T47D (cell line): ENCODE measurements around the gene SMYD3.
A peak's percentile ranks its signal among the peaks of the same experiment; 100 is the strongest.

Experiments used
- DNase-seq, 2 experiments: peaks; one replicate each; pipeline versions ENCODE4 v3.0.0 to v3.0.0-alpha.2; 2011 to 2012; ENCODE audit warnings: low read depth in 1 of 2, low spot score in 1 of 2
- JUND ChIP-seq: IDR thresholded peaks from 2 replicates; pipeline ENCODE4 v1.6.1; 2012; ENCODE audit warnings: low read depth
- in situ Hi-C: cut with HindIII; loops from 2 replicates; pipeline ENCODE4 v1.10.0; 2016; ENCODE audit warnings: low sequenced_read_pairs, low pct_unique_long_range_greater_than_20kb

The SMYD3 gene

GRCh38 chr1:246069581-246069980, 437.5 kb downstream of the SMYD3 start:
- no peak for DNase-seq
- in situ Hi-C loops = no loop called here

DNA sequence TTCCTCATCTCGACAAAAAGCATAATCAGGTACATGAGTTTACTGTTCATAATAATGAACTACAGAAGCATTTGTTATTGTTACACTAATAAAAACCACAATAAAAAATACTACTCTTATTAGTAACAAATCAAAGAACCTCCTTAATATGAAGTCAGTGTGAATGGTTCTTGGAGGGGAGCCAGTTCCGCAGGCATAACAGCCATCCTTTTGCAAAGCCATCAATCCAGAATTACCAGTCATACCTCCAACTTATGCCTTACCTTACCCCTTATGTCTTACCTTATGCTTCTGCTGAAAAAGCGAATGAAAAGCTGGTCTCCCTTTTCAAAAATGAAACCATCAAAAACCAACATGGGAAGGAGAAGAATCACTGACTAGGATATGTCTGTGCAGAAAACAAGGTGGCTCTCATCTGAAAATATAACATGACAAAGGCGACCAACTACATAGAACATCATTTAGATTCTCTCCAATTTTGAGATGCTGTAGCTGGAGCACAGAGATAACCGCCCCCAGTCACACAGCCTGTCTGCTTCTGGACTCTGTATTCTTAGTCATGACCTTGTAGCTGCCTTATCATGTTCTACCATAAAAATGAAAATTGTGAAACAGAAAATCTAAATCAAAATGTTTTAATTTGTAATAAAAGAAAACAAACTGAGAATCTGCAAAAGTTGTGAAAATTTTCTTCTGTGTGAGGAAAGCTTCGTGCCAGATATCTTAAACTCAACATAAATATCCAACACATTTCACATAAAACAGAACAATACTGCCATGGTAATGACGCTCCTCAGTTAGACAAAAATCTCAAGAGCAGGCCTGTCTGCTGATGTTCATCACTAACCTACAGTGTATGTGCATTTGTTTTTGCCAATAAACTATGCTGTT, 438.2 kb downstream of the SMYD3 start:
- in situ Hi-C loops = no loop called here
- TF ChIP-seq JUND = no peak
- DNase-seq = peak in 1 of 2 experiments; percentile 60

More at GRCh38 chr1:246069581-246069980, 437.5 kb downstream of the SMYD3 start:
- no peak for TF ChIP-seq JUND

DNA sequence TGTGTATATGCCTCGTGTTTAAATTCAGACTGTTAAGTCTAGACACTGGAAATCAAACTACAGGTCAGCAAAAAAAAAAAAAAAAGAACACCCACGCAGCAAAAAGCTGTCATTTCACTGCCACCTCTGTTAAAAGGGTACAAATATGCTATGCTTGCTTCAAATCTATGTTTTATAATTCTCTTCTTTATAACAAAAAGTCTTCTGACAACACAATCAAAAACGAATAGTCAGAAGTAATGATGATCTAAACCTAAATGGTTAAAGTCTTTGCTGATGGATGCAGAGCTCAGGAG, 438.9 kb downstream of the SMYD3 start:
- in situ Hi-C loops = no loop called here
- DNase-seq = no peak
- no peak for TF ChIP-seq JUND

- TF ChIP-seq JUND = no peak
- in situ Hi-C loops = no loop called here
- DNase-seq = no peak
Observed at GRCh38 chr1:246067432-246068216, 439.5 kb downstream of the SMYD3 start.

GRCh38 chr1:246066573-246066972, 440.5 kb downstream of the SMYD3 start:
- DNase-seq = no peak
- in situ Hi-C loops = no loop called here
- no peak for TF ChIP-seq JUND

DNA sequence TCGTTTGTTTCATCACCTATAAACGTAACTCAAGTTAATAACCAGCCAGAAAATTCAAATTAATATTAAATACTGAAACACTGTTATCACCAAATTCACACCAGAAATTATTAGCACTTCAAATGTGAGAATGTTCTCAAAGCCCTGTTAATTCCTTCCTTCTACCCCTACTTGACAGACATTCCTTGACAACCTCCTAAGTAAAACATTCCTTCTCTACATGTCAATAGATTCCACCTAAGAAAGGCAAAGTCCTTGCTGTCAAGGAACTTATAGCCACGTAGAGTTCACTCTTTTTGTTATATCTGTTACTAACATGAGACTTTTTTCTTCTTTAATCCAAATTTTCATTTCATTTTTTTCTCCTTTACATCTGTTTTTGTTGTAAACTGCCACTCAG, 441.5 kb downstream of the SMYD3 start:
- no peak for TF ChIP-seq JUND
- DNase-seq = no peak
- in situ Hi-C loops = no loop called here

GRCh38 chr1:246064891-246065290, 442.2 kb downstream of the SMYD3 start:
- in situ Hi-C loops = no loop called here
- no peak for DNase-seq
- TF ChIP-seq JUND = no peak

GRCh38 chr1:246063013-246063616, 444.0 kb downstream of the SMYD3 start:
- DNase-seq = no peak
- TF ChIP-seq JUND = no peak
- in situ Hi-C loops = no loop called here

DNA sequence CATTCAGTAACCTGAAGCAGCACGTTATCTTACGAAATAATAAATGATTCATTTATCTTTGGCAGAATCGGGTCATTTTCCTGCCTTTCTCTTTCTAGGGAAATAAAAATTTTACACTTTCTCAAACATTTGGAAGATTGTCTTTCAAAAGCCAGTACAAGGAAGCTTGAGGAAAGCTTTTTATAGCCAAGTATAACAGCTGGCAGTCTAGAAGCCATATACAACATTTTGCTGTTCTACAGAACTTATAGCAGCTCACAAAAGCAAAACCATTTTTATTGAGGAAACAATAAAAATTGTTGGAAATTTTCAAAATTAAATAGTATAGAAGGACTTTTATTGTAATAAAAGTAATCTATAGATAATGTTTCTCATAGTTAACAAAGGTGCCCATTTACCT, 448.6 kb downstream of the SMYD3 start:
- no peak for DNase-seq
- TF ChIP-seq JUND = no peak
- in situ Hi-C loops = no loop called here

DNA sequence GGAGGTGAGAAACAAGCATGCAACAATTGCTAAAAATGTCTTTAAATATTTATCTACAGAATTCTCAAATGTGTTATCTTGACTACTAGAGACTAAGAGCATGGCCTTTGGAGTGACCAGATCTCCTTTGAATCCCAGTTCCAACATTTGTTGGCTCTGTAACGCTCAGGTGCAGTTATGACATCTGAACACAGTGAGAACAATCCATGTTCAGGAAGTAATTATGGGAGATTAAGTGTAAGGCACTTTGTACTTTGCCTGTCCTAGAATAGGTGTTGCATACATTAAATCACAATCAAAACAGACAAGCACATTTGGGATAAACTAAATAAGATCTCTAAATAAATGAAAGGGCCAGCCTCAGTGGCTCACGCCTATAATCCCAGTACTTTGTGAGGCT, 454.5 kb downstream of the SMYD3 start:
- no peak for DNase-seq
- TF ChIP-seq JUND = no peak
- in situ Hi-C loops = no loop called here

DNA sequence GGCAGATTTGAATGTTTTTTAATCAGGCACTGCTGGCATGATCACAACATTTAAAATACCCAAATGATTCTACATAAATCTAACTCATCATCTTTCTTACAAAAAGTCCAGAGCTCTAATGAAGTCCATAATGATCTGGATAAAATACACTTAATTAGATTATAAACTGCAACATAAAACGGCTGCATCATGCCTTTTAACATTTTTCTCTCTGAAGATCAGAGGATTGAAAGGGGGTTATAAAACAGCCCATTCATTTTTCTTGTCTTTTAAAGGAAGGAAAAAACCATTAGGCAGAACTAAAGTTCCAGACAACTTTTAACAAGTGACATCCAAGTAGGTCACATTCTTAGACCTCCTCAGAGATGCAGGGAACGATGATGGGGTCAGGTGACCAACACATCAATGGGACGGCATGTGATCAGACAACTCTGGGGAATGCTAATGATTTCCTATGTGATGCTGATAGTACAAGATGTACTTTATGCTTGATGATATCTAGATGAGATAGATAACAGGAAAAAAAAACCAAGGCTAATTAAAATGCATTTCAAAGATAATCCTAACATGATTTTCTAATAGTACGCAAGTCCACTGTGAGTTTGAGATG, 455.1 kb downstream of the SMYD3 start:
- in situ Hi-C loops = no loop called here
- DNase-seq = no peak
- no peak for TF ChIP-seq JUND

GRCh38 chr1:246048693-246049092, 458.4 kb downstream of the SMYD3 start:
- no peak for DNase-seq
- in situ Hi-C loops = no loop called here

More at GRCh38 chr1:246048693-246049092, 458.4 kb downstream of the SMYD3 start:
- TF ChIP-seq JUND = no peak
